Measurements from ENCODE around the gene ERC2. TPM values are rescaled to one million over a fixed set of nuclear protein-coding genes. Genes with fewer than 3 reads are reported as not detected.

The ERC2 gene
- polyA plus RNA-seq, 1 experiment, result 0.07 TPM

GRCh38 chr3:55484801-55485791 is 983.2 kb downstream of the ERC2 start:
- DNase-seq (ENCODE audit: low read depth, low spot score), result no peak
- TF ChIP-seq, protein P1, sequence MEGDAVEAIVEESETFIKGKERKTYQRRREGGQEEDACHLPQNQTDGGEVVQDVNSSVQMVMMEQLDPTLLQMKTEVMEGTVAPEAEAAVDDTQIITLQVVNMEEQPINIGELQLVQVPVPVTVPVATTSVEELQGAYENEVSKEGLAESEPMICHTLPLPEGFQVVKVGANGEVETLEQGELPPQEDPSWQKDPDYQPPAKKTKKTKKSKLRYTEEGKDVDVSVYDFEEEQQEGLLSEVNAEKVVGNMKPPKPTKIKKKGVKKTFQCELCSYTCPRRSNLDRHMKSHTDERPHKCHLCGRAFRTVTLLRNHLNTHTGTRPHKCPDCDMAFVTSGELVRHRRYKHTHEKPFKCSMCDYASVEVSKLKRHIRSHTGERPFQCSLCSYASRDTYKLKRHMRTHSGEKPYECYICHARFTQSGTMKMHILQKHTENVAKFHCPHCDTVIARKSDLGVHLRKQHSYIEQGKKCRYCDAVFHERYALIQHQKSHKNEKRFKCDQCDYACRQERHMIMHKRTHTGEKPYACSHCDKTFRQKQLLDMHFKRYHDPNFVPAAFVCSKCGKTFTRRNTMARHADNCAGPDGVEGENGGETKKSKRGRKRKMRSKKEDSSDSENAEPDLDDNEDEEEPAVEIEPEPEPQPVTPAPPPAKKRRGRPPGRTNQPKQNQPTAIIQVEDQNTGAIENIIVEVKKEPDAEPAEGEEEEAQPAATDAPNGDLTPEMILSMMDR (IDR thresholded peaks at IDR 0.05; ENCODE audit: low read depth, low read length), result peak; percentile 68
- CTCF ChIA-PET, result interaction anchor here (0.6 to 3.1 kb wide), 7 partner anchors 9 to 728 kb away, joined by 3 to 31 read pairs (median 7); no protein-coding TSS in a partner anchor
- no peaks in the 10 kb centered on the region; the same call in 1 of the 2 replicates for H3K9me3 ChIP-seq (ENCODE audit: control insufficient read depth, insufficient read depth, low read length)
- peak overlapping the region; percentile 97 for H3K27ac ChIP-seq (ENCODE audit: low read depth, low read length)
- POLR2A ChIA-PET, result interaction anchor here (0.6 kb wide), 1 partner anchor 91 kb away, joined by 5 read pairs; no protein-coding TSS in a partner anchor
- no peaks in the 10 kb centered on the region for H3K27me3 ChIP-seq (ENCODE audit: control insufficient read depth, insufficient read depth, low read length)
- peak overlapping the region; percentile 98 for H3K4me3 ChIP-seq (ENCODE audit: low read depth, low read length)

DNA sequence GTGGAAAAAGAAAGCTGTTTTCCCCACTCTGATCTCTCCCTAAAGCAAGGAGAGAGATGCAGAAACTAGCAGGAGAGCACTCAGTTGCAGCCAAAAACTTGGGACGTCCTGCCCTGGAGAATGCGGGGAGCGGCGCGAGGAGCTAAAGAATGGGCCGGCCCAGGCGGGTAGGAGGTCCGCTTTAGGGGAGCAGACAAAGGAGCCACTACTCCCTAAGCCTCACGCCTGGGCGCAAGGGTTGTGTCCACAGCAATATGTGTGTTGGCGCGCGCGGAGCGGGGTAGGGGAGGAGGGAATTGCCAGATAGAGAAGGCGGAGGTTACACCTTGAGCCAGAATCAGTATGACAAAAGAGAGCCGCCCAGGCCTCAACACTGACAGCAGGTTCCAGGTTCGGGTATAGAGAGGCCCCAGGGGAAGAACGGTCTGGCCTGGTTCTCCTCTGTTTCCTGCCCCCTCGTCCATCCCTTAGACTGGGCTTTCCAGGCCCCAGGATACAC is 984.0 kb downstream of the ERC2 start:
- ChIA-PET CTCF (interaction anchor here (0.6 to 2.9 kb wide), 6 partner anchors 9 to 727 kb away, joined by 3 to 22 read pairs (median 6); no protein-coding TSS in a partner anchor), POLR2A (interaction anchor here (0.6 kb wide), 1 partner anchor 92 kb away, joined by 5 read pairs; no protein-coding TSS in a partner anchor)
- Histone ChIP-seq H3K27me3 (ENCODE audit: control insufficient read depth, insufficient read depth, low read length) (no peaks in the 10 kb centered on the region), H3K4me3 (ENCODE audit: low read depth, low read length) (peak overlapping the region; percentile 98), H3K9me3 (ENCODE audit: control insufficient read depth, insufficient read depth, low read length) (no peaks in the 10 kb centered on the region; the same call in 1 of the 2 replicates), H3K27ac (ENCODE audit: low read depth, low read length) (peak overlapping the region; percentile 97)
- DNase-seq (ENCODE audit: low read depth, low spot score), result no peak
- TF ChIP-seq, protein P1 (IDR thresholded peaks at IDR 0.05; ENCODE audit: low read depth, low read length), result no peak

GRCh38 chr3:55483196-55484095 is 984.8 kb downstream of the ERC2 start:
- TF ChIP-seq, protein P1 (IDR thresholded peaks at IDR 0.05; ENCODE audit: low read depth, low read length), result 0 out of 2 replicates have a peak, but pooled peaks have one; percentile 2
- Histone ChIP-seq H3K27ac (ENCODE audit: low read depth, low read length) (peak overlapping the region; percentile 97), H3K9me3 (ENCODE audit: control insufficient read depth, insufficient read depth, low read length) (no peaks in the 10 kb centered on the region; the same call in 1 of the 2 replicates), H3K4me3 (ENCODE audit: low read depth, low read length) (peak overlapping the region; percentile 98), H3K27me3 (ENCODE audit: control insufficient read depth, insufficient read depth, low read length) (no peaks in the 10 kb centered on the region)
- ChIA-PET CTCF (interaction anchor here (0.7 to 2.9 kb wide), 3 partner anchors 239 to 313 kb away, joined by 3 to 22 read pairs (median 8); no protein-coding TSS in a partner anchor), POLR2A (interaction anchor here (1.7 kb wide), 1 partner anchor 322 kb away, joined by 8 read pairs; no protein-coding TSS in a partner anchor)
- DNase-seq (ENCODE audit: low read depth, low spot score), result no peak

- CTCF ChIA-PET, result interaction anchor here (1.3 to 2.9 kb wide), 2 partner anchors 240 to 517 kb away, joined by 3 to 22 read pairs; no protein-coding TSS in a partner anchor
- peak overlapping the region; percentile 97 for H3K27ac ChIP-seq (ENCODE audit: low read depth, low read length)
- TF ChIP-seq, protein P1 (IDR thresholded peaks at IDR 0.05; ENCODE audit: low read depth, low read length), result no peak
- POLR2A ChIA-PET, result interaction anchor here (0.7 to 1.7 kb wide), 6 partner anchors 12 to 651 kb away, joined by 3 to 8 read pairs (median 4); no protein-coding TSS in a partner anchor
- DNase-seq (ENCODE audit: low read depth, low spot score), result no peak
- no peaks in the 10 kb centered on the region for H3K27me3 ChIP-seq (ENCODE audit: control insufficient read depth, insufficient read depth, low read length)
- H3K9me3 ChIP-seq (ENCODE audit: control insufficient read depth, insufficient read depth, low read length), result no peaks in the 10 kb centered on the region; the same call in 1 of the 2 replicates
- H3K4me3 ChIP-seq (ENCODE audit: low read depth, low read length), result peak overlapping the region; percentile 98
These were observed 985.6 kb downstream of the ERC2 start for GRCh38 chr3:55482496-55483195.
